ENCODE results near the gene CAMTA1.

CAMTA1 gene

DNA sequence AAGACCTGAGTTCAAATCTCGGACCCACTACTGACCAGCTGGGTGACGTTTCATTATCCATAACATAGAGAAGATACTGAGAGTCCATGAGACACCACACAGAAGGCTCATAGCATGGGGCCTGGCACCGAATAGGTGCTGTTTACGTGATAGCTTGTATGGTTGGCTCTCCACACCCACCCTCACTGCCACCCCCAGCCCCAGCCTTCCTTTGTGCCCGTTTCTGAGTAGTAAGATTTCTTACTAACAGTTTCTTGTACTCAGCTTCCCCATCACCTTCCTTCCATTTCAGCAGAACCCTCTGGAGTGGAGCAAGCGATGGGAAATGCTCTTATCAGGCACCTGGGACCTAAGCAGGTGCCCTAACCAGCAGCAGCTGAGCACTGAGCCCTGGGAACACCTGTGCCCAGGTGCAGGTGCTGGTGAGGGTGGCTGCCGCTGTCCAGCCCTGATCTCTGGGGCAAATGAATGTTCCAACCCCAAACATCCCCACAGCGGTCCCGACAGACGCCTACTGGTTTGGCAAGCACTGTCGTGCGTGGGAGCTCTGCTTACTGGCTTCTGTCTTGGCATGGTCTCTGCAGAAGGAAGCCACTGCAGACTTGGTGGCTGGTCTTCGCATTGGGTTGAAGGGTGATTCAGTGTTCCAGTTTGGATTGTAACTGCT, 225.4 kb downstream of the CAMTA1 start:
- DNase-seq, result no peak

- DNase-seq, result no peak
Observed at GRCh38 chr1:7011826-7012225, 226.6 kb downstream of the CAMTA1 start.

- no peak for DNase-seq
Observed at GRCh38 chr1:7012461-7012924, 227.2 kb downstream of the CAMTA1 start.

GRCh38 chr1:7013833-7014639, 228.8 kb downstream of the CAMTA1 start:
- DNase-seq, result no peak

GRCh38 chr1:7014640-7014930, 229.3 kb downstream of the CAMTA1 start:
- no peak for DNase-seq

GRCh38 chr1:7015022-7015421, 229.8 kb downstream of the CAMTA1 start:
- no peak for DNase-seq

DNA sequence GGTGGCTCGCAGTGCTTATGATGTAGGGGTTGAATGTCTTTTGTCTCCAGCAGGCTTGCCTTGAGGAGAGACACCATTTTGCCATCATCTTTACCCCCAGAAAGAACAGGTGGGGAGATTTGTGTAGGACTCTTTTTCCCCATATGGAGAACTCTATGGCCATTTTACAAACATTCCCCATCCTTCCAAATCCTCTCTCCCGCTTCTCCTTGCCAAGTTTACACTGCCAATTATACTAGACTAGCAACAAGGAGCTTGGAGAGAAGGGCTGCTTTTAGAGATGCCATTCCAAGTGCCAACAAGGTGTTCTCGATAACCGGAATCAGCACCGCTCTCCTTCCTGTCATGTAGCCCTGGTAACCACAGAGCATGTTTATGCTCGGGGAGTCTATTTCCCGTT, 233.1 kb downstream of the CAMTA1 start:
- no peak for DNase-seq

DNA sequence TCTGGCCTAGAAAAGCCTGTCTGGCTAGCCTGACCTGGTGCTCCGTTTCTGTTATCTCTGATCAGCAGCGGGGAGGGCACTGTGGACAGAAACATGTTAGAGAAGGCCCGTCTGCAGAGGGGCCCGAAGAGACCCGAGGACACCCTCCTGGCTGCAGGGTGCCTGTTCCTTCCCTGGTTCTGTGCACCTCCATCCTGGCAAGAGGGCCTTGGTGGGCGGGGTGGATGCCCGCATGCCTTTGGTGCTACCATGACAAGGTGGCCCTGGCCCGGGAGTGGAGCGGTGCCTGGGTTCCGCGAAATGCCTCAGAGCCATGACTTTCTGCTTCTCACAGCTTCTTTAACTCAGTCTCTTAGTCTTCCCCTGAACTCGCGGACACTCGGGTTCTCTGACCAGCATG, 233.6 kb downstream of the CAMTA1 start:
- no peak for DNase-seq

- no peak for DNase-seq
Observed at GRCh38 chr1:7019510-7019909, 234.3 kb downstream of the CAMTA1 start.

- DNase-seq, result no peak
Observed at GRCh38 chr1:7022058-7022457, 236.8 kb downstream of the CAMTA1 start.

- DNase-seq, result no peak
Observed at GRCh38 chr1:7025013-7025412, 239.8 kb downstream of the CAMTA1 start.

- DNase-seq, result no peak
Observed at GRCh38 chr1:7026169-7026568, 240.9 kb downstream of the CAMTA1 start.

DNA sequence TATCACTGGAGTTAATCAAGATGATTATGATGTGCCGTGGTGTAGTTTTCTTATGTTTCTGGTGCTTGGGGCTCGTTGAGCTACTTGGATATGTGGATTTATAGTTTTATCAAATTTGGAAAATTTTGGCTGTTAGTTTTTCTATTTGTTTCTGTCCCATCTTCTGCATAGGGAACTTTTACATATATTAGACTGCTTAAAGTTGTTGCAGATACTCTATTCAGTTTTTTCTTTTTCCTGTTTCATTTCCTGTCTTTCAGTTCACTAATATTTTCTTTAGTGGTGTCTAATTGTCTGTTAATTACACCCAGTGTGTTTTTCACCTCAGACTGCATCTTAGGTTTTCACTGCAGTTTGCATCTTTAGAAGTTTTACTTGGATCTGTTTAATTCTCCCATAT, 247.7 kb downstream of the CAMTA1 start:
- DNase-seq, result no peak

DNA sequence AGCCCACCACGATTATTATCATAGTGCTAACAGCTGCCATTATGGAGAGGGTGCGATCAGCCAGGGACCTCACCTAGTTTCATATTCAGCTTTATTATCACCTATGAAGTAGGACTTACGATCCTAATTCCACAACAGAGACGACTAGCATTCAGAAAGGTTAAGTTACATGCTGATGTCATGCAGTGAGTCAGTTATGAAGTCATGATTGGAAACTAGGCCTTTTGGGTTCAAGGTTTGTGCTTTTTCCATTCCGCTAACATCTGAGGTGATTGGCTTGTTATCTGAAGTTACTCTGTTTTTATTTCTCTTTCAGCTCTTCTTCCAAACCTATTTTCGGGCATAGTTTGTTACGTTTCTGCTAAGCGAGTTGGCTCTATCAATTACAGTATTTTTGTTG, 251.1 kb downstream of the CAMTA1 start:
- no peak for DNase-seq

DNA sequence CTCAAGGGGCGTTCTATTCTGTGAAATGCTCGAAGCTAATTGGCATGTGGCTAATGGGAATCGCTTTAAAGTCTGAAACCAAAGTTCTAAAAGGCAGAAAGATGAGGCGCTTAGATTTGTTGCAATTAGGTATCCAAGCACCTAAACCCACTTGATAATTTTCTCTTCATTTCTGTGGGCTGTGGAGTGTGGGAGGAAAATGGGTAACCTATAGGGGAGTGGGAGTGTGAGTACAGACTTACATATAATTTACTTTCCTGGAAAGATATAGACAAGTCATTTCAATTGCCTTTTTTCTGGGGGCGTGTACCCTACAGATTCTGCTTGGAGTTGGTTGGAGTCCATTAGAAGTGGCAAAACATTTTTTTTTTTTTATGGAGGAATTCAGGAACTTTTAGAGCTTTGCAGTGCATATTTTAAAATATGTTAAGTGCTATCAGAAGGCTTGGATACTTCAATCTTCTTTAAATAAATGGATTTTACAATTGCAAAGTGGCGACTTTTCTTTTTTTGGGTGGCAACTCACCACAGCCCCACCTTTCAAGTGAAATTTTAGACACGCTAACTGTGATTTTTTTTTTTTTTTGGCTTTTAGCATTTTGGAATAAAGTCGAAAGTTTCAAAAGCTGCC, 254.5 kb downstream of the CAMTA1 start:
- DNase-seq, result no peak

GRCh38 chr1:7040969-7041695, 255.9 kb downstream of the CAMTA1 start:
- no peak for DNase-seq

DNA sequence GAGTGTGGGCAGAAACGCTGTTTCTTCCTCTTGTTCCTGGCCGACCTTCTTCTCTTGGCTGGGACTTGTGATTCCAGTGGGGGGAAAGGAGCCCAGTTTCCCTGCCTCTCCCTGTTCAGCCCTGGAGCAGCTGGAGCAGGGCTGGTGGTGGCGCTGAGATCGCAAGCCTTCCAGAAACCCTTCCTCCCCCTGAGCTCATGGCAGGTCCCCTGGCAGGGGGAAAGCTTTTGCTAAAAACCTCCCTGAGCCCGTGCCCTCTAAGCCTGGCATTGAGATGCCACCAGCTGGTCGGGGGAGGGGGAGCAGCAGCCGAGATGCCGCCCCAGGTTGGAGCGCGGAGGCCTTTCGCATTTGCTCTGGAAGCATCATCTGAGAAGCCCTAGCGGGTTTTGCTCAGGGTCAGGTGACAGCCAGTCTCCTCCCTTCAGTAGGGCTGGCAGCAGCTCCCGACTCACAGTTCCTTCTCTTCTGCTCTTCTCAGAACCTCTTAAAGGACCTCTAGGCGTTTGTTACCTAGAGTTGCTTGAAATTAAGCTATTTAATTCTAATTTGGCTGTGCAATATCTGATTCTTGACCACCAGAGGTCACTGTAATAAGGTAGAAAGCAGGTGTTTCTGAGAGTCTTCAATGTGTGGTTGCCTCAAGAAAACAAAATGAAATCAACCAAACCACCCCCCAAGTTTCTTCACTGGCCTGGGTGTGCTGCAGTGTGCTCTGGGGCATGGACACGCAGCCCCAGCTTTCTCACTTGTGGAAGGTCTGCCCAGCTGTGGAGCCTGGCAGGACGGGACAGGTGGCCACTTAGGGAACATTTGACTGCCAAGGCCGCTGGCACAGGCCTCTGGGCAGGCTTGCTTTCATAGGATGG, 257.3 kb downstream of the CAMTA1 start:
- no peak for DNase-seq

DNA sequence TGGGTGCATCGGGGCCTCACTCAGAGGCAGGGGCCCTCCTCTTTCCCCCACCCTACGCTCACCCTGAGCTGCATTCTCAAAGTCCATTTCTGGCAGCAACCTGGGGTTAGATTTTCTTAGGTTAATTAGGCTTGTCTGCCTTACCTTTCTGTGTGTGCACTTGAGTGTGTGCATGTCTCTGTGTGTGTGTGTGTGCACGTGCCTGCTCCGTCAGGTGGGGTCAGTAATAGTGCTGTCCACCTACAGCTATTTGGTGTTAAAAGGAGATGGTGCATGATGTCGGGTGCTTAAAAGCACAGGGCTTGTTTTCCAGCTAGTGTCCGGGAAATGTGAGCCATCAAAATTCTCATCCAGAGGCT, 257.9 kb downstream of the CAMTA1 start:
- no peak for DNase-seq

- DNase-seq, result no peak
Observed at GRCh38 chr1:7043719-7044535, 258.7 kb downstream of the CAMTA1 start.

- no peak for DNase-seq
Observed at GRCh38 chr1:7045897-7046296, 260.6 kb downstream of the CAMTA1 start.

DNA sequence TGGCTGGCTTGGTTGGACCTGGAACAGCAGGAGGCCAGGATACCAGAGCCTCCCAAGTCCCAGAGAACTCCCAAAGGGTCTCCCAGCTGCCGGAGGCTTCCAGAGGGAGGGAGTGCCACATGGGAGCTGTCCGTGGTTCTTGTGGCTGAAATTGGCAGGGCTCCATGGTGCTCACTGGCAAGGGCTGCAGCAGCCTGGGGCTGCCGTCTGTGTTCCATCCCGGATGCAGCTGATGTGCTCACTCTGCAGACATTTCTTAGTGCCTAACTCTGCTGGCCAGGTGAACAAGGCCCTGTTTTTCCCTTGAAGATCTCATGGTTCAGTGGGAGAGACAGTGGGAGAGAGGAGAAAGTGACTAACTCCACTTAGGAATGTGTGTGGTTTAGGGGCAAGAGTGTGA, 261.1 kb downstream of the CAMTA1 start:
- no peak for DNase-seq

GRCh38 chr1:7046891-7047290, 261.6 kb downstream of the CAMTA1 start:
- no peak for DNase-seq
